ENCODE results near the gene MYO9B. TPM values are rescaled to one million over a fixed set of nuclear protein-coding genes. Genes with fewer than 3 reads are reported as not detected.

Gene MYO9B
- total and polyA plus RNA-seq, 2 of the 13 experiments (the other 11 are each of a cell fraction or from before 2014, with no cell fraction given) = 18.0 to 18.3 TPM

GRCh38 chr19:17226002-17226933 is 150.7 kb downstream of the MYO9B start, which contains the start of gene OCEL1 (continued):
- TF ChIP-seq AHR (CRISPR knock-in tag; IDR thresholded peaks at IDR 0.05) (no peak; the same call in 1 of the 2 replicates), ZNF142 (CRISPR knock-in tag; IDR thresholded peaks at IDR 0.05) (no peak), ZBTB1 (CRISPR knock-in tag; IDR thresholded peaks at IDR 0.05; ENCODE audit: borderline replicate concordance) (no peak), GTF2F1 (IDR thresholded peaks at IDR 0.05; ENCODE audit: low read length) (no peak), BORCS8-MEF2B (CRISPR knock-in tag; IDR thresholded peaks at IDR 0.05) (peak; percentile 56), RFX1 (IDR thresholded peaks at IDR 0.05) (no peak), ZNF101 (CRISPR knock-in tag; IDR thresholded peaks at IDR 0.05; ENCODE audit: borderline replicate concordance, low read depth) (no peak), TGIF2 (CRISPR knock-in tag; IDR thresholded peaks at IDR 0.05) (no peak; the same call in 1 of the 2 replicates)
- TF ChIP-seq, protein P1, sequence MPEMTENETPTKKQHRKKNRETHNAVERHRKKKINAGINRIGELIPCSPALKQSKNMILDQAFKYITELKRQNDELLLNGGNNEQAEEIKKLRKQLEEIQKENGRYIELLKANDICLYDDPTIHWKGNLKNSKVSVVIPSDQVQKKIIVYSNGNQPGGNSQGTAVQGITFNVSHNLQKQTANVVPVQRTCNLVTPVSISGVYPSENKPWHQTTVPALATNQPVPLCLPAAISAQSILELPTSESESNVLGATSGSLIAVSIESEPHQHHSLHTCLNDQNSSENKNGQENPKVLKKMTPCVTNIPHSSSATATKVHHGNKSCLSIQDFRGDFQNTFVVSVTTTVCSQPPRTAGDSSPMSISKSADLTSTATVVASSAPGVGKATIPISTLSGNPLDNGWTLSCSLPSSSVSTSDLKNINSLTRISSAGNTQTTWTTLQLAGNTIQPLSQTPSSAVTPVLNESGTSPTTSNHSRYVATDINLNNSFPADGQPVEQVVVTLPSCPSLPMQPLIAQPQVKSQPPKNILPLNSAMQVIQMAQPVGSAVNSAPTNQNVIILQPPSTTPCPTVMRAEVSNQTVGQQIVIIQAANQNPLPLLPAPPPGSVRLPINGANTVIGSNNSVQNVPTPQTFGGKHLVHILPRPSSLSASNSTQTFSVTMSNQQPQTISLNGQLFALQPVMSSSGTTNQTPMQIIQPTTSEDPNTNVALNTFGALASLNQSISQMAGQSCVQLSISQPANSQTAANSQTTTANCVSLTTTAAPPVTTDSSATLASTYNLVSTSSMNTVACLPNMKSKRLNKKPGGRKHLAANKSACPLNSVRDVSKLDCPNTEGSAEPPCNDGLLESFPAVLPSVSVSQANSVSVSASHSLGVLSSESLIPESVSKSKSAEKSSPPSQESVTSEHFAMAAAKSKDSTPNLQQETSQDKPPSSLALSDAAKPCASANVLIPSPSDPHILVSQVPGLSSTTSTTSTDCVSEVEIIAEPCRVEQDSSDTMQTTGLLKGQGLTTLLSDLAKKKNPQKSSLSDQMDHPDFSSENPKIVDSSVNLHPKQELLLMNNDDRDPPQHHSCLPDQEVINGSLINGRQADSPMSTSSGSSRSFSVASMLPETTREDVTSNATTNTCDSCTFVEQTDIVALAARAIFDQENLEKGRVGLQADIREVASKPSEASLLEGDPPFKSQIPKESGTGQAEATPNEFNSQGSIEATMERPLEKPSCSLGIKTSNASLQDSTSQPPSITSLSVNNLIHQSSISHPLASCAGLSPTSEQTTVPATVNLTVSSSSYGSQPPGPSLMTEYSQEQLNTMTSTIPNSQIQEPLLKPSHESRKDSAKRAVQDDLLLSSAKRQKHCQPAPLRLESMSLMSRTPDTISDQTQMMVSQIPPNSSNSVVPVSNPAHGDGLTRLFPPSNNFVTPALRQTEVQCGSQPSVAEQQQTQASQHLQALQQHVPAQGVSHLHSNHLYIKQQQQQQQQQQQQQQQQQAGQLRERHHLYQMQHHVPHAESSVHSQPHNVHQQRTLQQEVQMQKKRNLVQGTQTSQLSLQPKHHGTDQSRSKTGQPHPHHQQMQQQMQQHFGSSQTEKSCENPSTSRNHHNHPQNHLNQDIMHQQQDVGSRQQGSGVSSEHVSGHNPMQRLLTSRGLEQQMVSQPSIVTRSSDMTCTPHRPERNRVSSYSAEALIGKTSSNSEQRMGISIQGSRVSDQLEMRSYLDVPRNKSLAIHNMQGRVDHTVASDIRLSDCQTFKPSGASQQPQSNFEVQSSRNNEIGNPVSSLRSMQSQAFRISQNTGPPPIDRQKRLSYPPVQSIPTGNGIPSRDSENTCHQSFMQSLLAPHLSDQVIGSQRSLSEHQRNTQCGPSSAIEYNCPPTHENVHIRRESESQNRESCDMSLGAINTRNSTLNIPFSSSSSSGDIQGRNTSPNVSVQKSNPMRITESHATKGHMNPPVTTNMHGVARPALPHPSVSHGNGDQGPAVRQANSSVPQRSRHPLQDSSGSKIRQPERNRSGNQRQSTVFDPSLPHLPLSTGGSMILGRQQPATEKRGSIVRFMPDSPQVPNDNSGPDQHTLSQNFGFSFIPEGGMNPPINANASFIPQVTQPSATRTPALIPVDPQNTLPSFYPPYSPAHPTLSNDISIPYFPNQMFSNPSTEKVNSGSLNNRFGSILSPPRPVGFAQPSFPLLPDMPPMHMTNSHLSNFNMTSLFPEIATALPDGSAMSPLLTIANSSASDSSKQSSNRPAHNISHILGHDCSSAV (CRISPR knock-in tag; IDR thresholded peaks at IDR 0.05; ENCODE audit: borderline replicate concordance) = no peak
- TF ChIP-seq, protein P2, sequence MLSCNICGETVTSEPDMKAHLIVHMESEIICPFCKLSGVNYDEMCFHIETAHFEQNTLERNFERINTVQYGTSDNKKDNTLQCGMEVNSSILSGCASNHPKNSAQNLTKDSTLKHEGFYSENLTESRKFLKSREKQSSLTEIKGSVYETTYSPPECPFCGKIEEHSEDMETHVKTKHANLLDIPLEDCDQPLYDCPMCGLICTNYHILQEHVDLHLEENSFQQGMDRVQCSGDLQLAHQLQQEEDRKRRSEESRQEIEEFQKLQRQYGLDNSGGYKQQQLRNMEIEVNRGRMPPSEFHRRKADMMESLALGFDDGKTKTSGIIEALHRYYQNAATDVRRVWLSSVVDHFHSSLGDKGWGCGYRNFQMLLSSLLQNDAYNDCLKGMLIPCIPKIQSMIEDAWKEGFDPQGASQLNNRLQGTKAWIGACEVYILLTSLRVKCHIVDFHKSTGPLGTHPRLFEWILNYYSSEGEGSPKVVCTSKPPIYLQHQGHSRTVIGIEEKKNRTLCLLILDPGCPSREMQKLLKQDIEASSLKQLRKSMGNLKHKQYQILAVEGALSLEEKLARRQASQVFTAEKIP (CRISPR knock-in tag; IDR thresholded peaks at IDR 0.05; ENCODE audit: borderline replicate concordance) = no peak
